Memory B cell (primary cell): Measurements from ENCODE around the gene JAK3.
"Not testable (repeated sequence)": the region's sequence is repeated elsewhere in the genome, so short reads cannot be mapped to it uniquely, and the experiment has no call there.

Experiments
- ATAC-seq: fragments of 150-1000 bp; cut with Tn5 transposase; 2 replicates; pipeline ENCODE4 v1.10.0; 2021; ENCODE audit warnings: low read depth, mild to moderate bottlenecking, moderate library complexity
- DNase-seq, 2 donors: peaks; one replicate each; pipeline ENCODE4 v3.0.0; 2022; ENCODE audit warnings: low spot score in 2 of 2
- H3K27ac Mint-ChIP-seq: one replicate; pipeline ENCODE4 v1.8.0; 2022; ENCODE audit warnings: mild to moderate bottlenecking, moderate library complexity, mixed read lengths
- H3K27me3 Mint-ChIP-seq: one replicate; pipeline ENCODE4 v1.8.0; 2022; ENCODE audit warnings: mixed read lengths
- H3K36me3 Mint-ChIP-seq: one replicate; pipeline ENCODE4 v1.8.0; 2022; ENCODE audit warnings: mild to moderate bottlenecking, mixed read lengths
- H3K4me1 Mint-ChIP-seq: one replicate; pipeline ENCODE4 v1.8.0; 2022; ENCODE audit warnings: mixed read lengths
- H3K4me3 Mint-ChIP-seq: one replicate; pipeline ENCODE4 v1.8.0; 2022; ENCODE audit warnings: mild to moderate bottlenecking, moderate library complexity, mixed read lengths
- H3K9me3 Mint-ChIP-seq: one replicate; pipeline ENCODE4 v1.8.0; 2022; ENCODE audit warnings: mixed read lengths

Gene JAK3

GRCh38 chr19:17794731-17795494 is 52.9 kb downstream of the JAK3 start, which contains the start of gene B3GNT3:
B3GNT3 (plus strand) TSS chr19:17795138; CDS start chr19:17807808, 12,670 bp downstream.
- Mint-ChIP-seq H3K4me3 (peak within 1 kb of the TSS; percentile 39), H3K27me3 (peaks cover 9% of the 10 kb centered on the region), H3K9me3 (no peaks in the 10 kb centered on the region), H3K27ac (no peak within 1 kb of the TSS), H3K4me1 (peaks cover 20% of the 10 kb centered on the region), H3K36me3 (no peaks in the 10 kb centered on the region)
- DNase-seq (no peak), ATAC-seq (no peak)

GRCh38 chr19:17794412-17794730 is 53.4 kb downstream of the JAK3 start:
- H3K27ac Mint-ChIP-seq: no peak overlapping the region
- DNase-seq (no peak), ATAC-seq (no peak)
- H3K4me3 Mint-ChIP-seq: peak overlapping the region; percentile 39
- H3K9me3 Mint-ChIP-seq: no peaks in the 10 kb centered on the region
- H3K4me1 Mint-ChIP-seq: peaks cover 22% of the 10 kb centered on the region
- H3K27me3 Mint-ChIP-seq: peaks cover 9% of the 10 kb centered on the region
- peaks cover 1% of the 10 kb centered on the region for H3K36me3 Mint-ChIP-seq

DNA sequence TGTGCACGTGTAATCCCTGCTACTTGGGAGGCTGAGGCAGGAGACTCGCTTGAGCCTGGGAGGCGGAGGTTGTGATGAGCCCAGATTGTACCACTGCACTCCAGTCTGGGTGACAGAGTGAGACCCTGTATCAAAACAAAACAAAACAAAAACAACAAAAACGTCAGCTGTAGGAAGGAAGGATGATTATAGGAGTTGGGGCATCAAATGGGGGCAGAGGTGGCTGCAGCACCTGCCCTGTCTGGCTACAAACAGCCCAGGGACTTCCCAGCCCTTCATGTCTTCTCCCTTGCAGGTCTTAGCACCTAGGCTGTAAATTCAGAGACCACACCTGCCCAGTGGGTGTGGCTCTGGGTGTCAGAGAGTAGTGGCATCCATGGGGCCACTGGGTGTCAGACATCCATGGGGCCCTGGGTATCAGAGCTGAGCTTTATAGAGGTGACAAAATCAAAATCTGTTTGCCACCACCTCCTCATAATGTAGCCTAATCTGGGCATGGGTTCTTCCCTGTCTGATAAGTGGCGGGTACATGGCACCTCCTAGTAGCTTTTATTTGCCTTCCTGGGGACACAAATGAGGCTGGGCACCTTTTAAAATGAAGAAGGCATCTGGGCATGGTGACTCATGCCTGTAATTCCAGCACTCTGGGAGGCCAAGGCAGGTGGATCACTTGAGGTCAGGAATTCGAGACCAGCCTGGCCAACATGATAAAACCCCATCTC is 57.6 kb downstream of the JAK3 start:
- Mint-ChIP-seq H3K27ac (no peak overlapping the region), H3K4me1 (peaks cover 23% of the 10 kb centered on the region), H3K9me3 (no peaks in the 10 kb centered on the region), H3K4me3 (no peak overlapping the region), H3K27me3 (peaks cover 9% of the 10 kb centered on the region), H3K36me3 (peaks cover 19% of the 10 kb centered on the region)
- DNase-seq (no peak), ATAC-seq (peak; percentile 81)

GRCh38 chr19:17788632-17789031 is 59.1 kb downstream of the JAK3 start:
- Mint-ChIP-seq H3K4me1 (peaks cover 20% of the 10 kb centered on the region), H3K36me3 (peaks cover 28% of the 10 kb centered on the region), H3K27me3 (peaks cover 2% of the 10 kb centered on the region), H3K9me3 (no peaks in the 10 kb centered on the region), H3K4me3 (no peak overlapping the region), H3K27ac (peak overlapping the region; percentile 74)
- DNase-seq (no peak), ATAC-seq (no peak)

GRCh38 chr19:17787274-17787913 is 60.4 kb downstream of the JAK3 start:
- Mint-ChIP-seq H3K36me3 (peaks cover 32% of the 10 kb centered on the region), H3K4me3 (no peak overlapping the region), H3K27me3 (no peaks in the 10 kb centered on the region), H3K27ac (no peak overlapping the region), H3K4me1 (peaks cover 20% of the 10 kb centered on the region), H3K9me3 (no peaks in the 10 kb centered on the region)
- ATAC-seq: no peak
- DNase-seq: no peak

DNA sequence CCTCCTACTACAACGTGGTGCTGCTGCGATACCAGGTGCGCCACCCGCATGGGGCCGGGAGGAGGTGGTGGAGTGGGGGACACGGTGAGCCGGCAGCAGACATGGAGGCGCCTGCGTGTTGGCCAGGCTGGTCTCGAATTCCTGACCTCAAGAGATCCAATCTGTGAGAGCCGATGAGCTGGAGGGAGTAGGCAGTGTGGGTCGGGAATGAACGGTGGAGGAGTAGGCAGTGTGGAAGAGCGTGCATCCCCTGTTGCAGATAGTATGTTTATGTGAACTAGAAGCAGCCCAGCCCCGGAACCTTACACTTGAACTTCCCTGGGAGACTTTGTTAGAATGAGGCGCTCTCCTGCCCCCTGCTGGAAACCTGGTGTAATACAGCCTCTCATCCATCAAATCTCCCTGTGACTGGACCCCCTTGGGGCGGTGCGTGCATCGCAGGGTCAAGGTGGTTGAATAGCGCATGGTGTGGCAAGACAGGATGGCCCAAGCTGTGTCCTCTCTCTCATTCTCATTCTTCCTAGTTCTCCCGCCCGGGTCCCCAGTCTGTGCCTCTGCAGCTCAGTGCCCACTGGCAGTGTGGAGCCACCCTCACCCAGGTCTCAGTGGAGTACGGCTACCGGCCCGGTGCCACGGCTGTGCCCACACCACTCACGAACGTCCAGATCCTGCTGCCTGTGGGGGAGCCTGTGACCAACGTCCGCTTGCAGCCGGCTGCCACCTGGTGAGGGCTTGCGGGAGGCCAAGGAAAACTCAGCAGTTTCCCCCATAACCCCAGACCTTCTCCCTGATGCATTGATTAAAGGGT is 63.4 kb downstream of the JAK3 start:
- Mint-ChIP-seq H3K4me1 (peaks cover 13% of the 10 kb centered on the region), H3K27me3 (no peaks in the 10 kb centered on the region), H3K4me3 (no peak overlapping the region), H3K36me3 (peaks cover 45% of the 10 kb centered on the region), H3K9me3 (no peaks in the 10 kb centered on the region), H3K27ac (no peak overlapping the region)
- ATAC-seq (peak; percentile 79), DNase-seq (peak; percentile 76 to 79)

DNA sequence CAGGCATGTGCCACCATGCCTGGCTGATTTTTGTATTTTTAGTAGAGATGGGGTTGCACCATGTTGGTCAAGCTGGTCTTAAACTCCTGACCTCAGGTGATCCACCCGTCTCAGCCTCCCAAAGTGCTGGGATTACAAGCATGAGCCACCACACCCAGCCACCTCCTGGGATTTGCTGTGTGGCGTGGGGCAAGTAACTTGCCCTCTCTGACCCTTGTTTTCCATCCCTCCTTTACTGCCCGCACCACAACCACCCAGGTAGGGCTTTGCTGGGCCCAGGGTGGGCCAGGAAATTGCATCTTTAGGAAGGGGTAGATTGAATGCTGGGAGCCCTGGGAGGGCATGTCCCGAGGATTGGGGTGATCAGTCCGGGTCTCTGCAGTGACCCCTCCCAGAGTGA is 64.1 kb downstream of the JAK3 start:
- not testable (repeated sequence) for ATAC-seq, H3K27ac Mint-ChIP-seq, H3K9me3 Mint-ChIP-seq, H3K4me3 Mint-ChIP-seq, H3K27me3 Mint-ChIP-seq, DNase-seq
- H3K4me1 Mint-ChIP-seq: peaks cover 15% of the 10 kb centered on the region
- peaks cover 43% of the 10 kb centered on the region for H3K36me3 Mint-ChIP-seq

DNA sequence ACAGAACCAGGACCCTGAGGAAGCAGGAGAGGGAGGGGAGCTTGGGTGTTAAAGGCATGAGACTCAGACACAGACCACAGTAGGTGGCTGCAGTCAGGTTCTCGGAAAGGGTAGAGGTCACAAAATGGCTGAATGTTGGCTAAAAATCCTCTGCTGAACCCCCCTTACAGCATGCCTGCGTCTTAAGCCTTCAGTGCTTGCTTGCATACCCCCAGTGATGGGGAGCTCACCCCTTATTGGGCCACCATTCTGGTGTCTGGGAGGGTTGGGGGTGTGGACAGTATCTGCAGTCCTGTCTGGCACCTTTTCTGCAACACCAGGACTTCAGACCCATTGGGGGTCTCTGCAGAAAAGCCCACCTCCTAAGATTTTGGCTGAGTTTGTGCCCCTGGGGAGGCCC is 67.0 kb downstream of the JAK3 start:
- peaks cover 36% of the 10 kb centered on the region for H3K36me3 Mint-ChIP-seq
- DNase-seq (no peak), ATAC-seq (no peak)
- H3K4me1 Mint-ChIP-seq: peaks cover 33% of the 10 kb centered on the region
- H3K27ac Mint-ChIP-seq: no peak overlapping the region
- H3K9me3 Mint-ChIP-seq: no peaks in the 10 kb centered on the region
- no peak overlapping the region for H3K4me3 Mint-ChIP-seq
- H3K27me3 Mint-ChIP-seq: no peaks in the 10 kb centered on the region

DNA sequence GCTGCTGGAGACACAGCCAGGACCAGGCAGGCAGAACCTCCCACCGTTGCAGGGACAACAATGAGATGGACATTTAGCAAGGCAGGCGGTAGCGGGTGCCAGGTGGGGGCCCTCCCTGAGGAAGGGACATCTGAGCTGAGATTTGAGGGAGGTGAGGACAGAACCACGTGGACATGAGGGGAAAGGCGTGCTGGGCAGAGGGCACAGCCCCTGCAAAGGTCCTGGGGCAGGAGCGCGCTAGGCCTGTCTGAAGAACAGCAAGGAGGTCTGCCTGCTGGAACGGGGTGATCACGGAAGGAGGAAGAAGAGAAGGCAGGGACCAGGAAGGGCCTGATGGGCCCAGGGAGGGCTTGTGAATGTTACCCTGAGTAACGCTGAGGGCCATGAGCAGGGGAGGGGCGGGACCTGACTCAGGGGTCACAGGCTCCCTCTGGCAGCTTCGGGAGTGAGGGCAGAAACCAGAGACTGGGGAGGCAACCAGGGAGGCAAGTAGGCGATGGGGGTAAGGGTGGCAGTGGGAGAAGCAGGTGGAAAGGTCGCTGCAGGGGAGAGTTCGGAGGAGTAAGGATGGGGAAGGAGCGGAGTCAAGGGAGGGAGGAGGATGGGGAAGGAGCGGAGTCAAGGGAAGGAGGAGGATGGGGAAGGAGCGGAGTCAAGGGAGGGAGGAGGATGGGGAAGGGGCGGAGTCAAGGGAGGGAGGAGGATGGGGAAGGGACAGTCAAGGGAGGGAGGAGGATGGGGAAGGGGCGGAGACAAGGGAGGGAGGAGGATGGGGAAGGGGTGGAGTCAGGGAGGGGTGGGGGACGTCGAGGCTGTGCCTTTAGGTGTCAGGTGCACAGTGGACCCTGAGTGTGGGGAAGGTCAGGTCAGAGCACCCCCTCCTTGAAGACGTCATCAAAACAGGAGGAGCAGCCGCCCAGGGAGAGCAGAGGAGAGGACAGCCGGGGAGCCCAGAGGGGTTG is 68.5 kb downstream of the JAK3 start:
- H3K4me1 Mint-ChIP-seq: peaks cover 42% of the 10 kb centered on the region
- no peaks in the 10 kb centered on the region for H3K27me3 Mint-ChIP-seq
- DNase-seq (no peak), ATAC-seq (no peak)
- no peaks in the 10 kb centered on the region for H3K9me3 Mint-ChIP-seq
- H3K36me3 Mint-ChIP-seq: peaks cover 32% of the 10 kb centered on the region
- H3K4me3 Mint-ChIP-seq: no peak overlapping the region
- H3K27ac Mint-ChIP-seq: peak overlapping the region; percentile 92

DNA sequence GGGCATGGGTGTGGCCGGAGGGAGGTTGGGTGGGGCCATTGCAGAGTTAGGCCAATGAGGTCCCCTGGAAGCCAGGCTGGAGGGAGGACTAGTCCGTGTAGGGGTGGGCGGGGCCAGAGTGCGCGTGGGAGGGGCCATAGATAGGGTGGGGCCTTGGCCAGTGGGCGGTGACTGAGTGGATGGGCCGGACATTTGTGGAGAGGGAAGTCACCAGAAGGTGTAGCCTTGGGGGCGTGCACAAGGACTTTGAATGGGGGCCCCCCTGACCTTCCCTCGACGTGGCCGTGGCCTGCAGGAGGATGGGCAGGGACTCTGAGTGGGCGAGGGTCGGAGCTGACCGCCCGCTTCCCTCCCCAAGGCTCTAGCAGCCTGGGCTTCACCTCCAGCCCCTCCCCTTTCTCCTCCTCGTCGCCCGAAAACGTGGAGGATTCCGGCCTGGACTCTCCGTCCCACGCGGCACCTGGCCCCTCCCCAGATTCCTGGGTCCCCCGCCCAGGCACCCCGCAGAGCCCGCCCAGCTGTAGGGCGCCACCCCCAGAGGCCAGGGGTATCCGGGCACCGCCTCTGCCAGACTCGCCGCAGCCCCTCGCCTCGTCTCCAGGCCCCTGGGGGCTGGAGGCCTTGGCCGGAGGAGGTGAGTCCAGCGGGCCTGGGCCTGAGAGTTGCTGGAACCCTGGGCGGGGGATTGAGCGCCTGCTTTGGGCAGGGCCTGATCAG is 69.4 kb downstream of the JAK3 start:
- Mint-ChIP-seq H3K27me3 (no peaks in the 10 kb centered on the region), H3K4me3 (no peak overlapping the region), H3K9me3 (no peaks in the 10 kb centered on the region), H3K4me1 (peaks cover 40% of the 10 kb centered on the region), H3K27ac (peak overlapping the region; percentile 98), H3K36me3 (peaks cover 32% of the 10 kb centered on the region)
- ATAC-seq (peak; percentile 18), DNase-seq (peak in 1 of 2 donors; percentile 35)

- Mint-ChIP-seq H3K27ac (peak overlapping the region; percentile 98), H3K36me3 (peaks cover 35% of the 10 kb centered on the region), H3K4me1 (peaks cover 40% of the 10 kb centered on the region)
- ATAC-seq, DNase-seq, H3K27me3 Mint-ChIP-seq, H3K4me3 Mint-ChIP-seq, H3K9me3 Mint-ChIP-seq: not testable (repeated sequence)
Observed at GRCh38 chr19:17777840-17778239, 69.9 kb downstream of the JAK3 start.

GRCh38 chr19:17775991-17776803 is 71.6 kb downstream of the JAK3 start:
- Mint-ChIP-seq H3K36me3 (peaks cover 30% of the 10 kb centered on the region), H3K4me1 (peaks cover 40% of the 10 kb centered on the region), H3K4me3 (peak overlapping the region; percentile 45), H3K27me3 (no peaks in the 10 kb centered on the region), H3K27ac (peak overlapping the region; percentile 98), H3K9me3 (no peaks in the 10 kb centered on the region)
- ATAC-seq: peak; percentile 91
- DNase-seq: peak; percentile 75 to 87
